HG02870 (cell line): ENCODE measurements around the gene MEGF11.

Experiments used
- ATAC-seq: cut with Tn5 transposase; IDR thresholded peaks from one replicate; pipeline ENCODE4 v1.9.1; 2021; ENCODE audit warnings: mild to moderate bottlenecking, moderate library complexity; ENCODE audit not compliant: unreplicated experiment

Gene MEGF11

DNA sequence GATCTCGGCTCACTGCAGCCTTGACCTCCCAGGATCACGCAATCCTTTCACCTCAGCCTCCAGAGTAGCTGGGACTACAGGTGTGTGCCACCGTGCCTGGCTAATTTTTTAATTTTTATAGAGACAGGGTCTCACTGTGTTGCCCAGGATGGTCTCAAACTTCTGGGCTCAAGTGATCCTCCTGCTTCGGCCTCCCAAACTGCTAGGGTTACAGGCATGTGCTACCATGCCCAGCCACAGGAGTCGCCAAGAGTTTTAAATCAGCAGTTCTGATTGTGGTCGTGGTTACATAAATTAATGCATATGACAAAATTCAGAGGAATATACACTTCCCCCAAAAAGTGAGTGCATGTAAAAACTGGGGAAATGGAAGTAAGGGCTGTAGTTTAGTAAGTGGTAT is 32.9 kb downstream of the MEGF11 start:
- ATAC-seq: no peak

- no peak for ATAC-seq
Measured at GRCh38 chr15:66219339-66219738, 34.2 kb downstream of the MEGF11 start.

DNA sequence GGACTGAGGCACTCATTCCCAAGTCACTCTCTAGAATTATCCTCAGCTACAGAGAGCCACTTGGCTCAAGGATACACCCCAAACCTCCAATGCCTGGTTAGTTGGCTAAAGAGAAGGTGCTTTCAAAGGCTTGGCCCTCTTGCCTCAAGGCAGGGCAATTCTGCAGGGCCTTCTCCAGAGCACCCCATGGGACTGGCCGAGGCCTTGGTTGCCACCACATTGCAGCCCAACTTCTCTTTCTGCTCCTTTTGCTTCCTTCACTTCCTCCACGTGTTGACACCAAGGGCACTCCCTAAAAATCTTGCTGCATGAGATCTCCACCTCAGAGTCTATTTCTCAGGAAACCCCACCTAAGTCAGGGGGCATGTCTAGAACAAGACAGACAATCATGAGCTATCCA is 36.7 kb downstream of the MEGF11 start:
- ATAC-seq: no peak

DNA sequence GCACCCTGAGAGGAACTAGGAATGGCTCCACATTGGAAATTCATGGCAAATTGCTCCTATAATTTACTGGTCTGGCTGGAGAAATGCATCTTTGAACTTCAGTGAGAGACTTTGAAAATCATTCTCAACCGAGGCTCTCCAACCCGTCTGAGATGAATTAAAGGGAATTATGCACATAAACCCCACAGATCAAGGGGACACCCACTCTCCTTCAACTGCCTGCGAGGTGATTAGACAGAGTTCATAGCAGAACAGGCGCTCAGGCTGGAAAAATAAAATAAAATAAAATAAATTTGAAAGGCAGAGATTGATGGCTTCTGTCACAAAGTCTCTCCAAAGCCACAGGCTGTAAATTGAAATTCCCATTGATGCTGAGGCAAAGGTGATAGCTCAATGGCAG is 37.7 kb downstream of the MEGF11 start:
- ATAC-seq: no peak

DNA sequence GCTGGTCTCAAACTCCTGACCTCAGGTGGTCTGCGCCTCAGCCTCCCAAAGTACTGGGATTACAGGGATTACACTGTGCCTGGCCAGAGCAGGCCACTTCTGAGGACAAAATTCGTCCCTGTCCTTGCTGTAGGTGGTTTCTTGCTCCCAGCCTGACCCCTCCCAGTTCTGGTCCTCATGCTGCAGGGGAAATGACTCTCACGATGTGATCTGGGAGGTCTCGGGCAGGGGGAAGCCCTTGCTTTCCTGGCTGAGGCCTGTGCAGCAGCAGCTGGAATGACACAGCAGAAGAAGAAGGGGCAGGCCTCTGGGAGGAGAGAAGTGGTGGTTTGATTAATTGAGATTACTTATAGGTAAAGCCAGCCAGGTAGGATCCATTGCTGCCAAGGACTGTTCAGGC is 39.3 kb downstream of the MEGF11 start:
- no peak for ATAC-seq

DNA sequence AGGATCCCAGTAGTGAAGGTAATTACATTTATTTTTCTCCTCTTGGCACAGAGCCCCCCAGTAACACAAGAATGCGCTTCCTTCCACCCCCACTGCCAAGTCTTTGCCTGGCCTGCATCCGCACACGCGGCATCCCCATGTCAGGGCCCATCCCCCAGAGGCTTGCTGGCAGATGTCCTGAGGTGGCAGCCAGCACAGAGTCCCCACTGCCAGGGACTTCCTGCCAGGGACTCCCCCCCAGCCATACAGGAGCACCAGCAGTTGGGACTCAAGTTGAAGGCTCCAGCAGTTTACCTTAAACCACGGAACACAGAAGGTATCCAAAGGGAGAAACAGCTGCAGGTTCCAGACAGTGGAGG is 41.0 kb downstream of the MEGF11 start:
- ATAC-seq: no peak

- no peak for ATAC-seq
Measured at GRCh38 chr15:66211670-66212562, 41.6 kb downstream of the MEGF11 start.

DNA sequence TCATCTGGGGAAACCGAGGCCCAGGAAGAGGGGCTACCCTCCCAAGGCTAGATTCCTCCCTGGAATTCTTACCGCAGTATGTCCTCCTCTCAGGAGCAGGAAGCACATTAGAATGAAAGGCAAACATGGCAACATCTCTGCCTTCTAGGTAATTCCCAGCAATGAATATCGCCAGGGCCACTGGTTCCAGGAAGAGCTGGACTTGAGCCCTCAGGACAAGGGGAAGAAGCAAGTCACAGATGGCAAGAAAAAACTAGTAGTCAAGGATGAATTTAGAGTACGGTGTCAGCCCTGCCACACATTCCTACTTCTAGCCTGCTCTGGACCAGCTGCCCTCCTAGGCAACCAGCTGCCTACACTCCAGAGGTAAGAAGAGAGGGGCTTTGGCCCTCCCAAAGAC is 42.9 kb downstream of the MEGF11 start:
- no peak for ATAC-seq

GRCh38 chr15:66198757-66199156 is 54.8 kb downstream of the MEGF11 start:
- no peak for ATAC-seq

- no peak for ATAC-seq
Measured at GRCh38 chr15:66196602-66197001, 56.9 kb downstream of the MEGF11 start.

DNA sequence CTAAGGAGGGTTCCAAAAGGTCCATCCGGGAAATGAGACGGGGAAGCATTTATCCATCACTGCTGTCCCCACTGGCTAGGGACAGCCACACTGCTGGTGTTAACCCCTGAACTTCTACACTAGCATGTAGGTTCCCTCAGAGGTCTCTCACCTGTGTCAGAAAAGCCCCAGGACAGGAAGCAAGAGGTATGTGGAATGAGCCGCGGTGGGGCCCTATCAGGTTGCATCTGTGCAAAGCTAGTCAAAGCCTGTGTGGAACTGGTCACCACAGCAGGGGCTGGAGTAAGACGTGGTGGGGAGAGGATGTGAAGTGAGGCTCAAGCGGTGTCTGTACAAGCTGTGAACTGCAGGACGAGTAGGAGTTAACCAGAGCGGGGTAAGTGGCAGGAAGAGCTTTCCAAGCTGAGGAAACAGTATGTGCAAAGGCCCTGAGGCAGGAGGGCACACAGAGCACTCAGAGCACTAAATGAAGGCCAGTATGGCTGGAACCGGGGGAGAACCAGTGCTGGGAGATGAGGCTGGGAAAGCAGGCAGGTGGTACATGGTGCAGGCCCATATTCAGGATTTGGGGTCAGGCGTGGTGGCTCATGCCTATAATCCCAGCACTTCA is 57.8 kb downstream of the MEGF11 start:
- ATAC-seq: no peak

- ATAC-seq: no peak
Measured at GRCh38 chr15:66193066-66193465, 60.5 kb downstream of the MEGF11 start.

DNA sequence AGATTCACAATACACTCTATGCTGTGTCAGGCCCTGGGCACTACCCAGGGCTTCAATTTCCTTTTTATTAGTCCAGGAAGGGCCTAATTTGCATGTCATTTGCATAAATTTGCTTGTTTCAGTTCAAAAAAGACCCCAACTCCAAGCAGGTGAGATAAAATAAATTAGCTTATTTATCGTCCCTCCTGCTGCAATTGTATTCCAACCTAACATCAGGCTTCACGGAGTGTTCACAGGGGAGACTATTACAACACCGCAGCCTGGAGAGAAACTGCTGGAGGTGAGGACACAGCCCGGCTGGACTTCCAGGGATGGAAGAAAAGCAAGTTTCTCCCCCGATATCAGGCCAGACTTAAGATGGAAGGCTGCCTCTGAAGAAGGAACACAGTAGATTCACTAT is 62.8 kb downstream of the MEGF11 start:
- no peak for ATAC-seq

DNA sequence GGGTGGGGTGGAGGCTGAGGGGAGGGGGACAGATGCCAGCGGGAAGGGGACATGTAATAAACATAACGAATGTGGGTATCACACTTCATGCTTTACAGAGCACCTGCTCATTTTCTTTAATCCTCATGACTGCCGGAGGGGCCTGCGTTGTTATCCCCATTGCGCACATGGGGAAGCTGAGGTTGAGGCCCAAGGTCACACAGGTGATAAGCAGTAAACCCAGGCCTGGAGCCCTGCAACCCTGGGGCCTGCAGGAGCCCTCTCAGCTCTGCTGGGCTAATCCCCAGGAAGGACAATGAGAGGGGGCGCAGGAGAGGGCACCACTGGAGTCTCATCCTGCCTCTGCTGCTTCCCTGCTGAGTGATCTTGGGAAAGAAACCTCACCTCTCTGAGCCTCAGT is 64.3 kb downstream of the MEGF11 start:
- ATAC-seq: no peak

- no peak for ATAC-seq
Measured at GRCh38 chr15:66188464-66188863, 65.1 kb downstream of the MEGF11 start.

GRCh38 chr15:66187271-66187670 is 66.3 kb downstream of the MEGF11 start:
- ATAC-seq: no peak

DNA sequence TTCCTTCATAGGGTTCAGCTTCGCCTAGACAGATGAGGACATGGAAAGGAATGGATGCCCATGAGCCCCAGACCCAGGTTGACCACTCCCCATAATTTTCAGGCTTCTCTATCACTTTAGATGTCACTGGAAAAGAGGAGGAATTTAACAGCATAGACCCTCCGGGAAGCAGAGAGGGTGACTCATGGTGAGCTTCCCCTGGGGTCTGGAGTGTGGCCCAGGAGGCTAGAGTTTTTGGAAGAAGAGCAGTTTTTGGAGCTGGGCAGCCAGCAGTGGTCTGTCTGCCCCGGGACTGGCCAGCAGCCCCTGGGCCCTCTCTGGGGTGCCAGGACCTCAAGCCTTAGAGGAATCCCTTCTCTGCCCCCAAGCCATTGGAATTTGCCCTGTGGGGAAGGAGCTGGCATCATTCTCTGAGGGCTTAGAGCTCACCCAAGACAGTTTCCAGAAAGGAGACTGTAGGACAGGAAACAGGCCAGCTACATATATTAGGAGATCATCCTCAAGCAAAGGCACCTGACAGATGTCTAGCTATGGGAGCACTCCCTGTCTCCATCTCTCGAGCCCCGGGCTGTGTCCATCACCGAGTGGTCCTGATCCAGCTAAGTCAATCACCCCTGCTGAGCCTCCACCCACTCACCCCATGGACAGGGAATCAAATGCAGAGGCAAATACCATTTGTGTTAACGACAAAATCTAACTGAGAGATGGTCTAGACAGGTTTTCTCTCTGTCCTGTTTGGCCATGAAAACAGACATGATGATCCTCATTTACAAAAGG is 67.3 kb downstream of the MEGF11 start:
- no peak for ATAC-seq

DNA sequence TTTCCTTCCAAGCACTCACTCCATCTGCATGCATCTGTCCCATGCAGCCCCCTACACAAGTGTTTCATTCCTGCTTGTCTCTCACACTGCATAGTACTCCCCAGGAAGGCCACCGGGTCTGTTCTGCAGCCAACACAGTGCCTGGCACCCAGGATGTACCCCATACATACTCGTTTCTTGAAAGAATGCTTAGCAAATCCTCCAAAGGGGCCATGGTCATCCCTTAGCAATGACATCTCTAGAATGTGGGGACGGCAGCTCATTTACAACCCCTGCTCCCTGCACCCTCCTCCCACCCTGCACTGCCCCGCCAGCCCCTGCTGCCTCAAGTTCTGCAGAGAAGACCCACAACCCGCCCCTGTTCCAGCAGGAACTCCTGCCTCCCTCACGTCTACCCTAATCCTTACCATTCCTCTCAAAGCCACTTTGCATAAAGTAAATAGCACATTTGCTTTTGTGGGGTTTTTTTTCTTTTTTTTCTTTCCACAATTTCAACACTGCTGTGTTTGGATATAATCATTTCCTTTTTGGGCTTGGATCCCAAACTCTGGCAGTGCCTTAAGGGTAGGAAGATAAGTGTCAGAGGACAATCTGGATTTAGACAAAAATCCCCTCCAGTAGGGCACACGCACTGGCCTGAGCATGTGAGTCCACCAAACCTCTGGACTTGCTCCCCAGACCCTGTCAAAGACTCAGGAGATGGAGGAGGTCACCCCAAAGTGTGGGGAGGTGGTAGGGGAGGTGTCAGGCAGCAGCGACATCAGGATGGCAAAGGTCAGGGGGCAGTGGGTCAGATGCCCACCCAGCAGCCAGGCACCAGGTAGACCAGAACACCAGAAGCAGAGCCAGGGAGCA is 68.4 kb downstream of the MEGF11 start:
- ATAC-seq: no peak

GRCh38 chr15:66184492-66184891 is 69.1 kb downstream of the MEGF11 start:
- ATAC-seq: no peak

- no peak for ATAC-seq
Measured at GRCh38 chr15:66180531-66181097, 72.9 kb downstream of the MEGF11 start.

GRCh38 chr15:66178531-66178910 is 75.0 kb downstream of the MEGF11 start:
- ATAC-seq: no peak
